Astrocyte (in vitro differentiated cells and primary cell): Measurements from ENCODE around the gene PSMD3. TPM values are rescaled to one million over a fixed set of nuclear protein-coding genes. Genes with fewer than 3 reads are reported as not detected.

Experiments
- DNase-seq: peaks from one replicate; pipeline ENCODE4 v3.0.0-alpha.2; 2010; ENCODE audit warnings: low read depth
- FAIRE-seq: peaks from 2 replicates; lab custom pipeline; 2011; peaks lifted over from hg19 to GRCh38; lab: Jason Lieb, UNC
- H2AFZ ChIP-seq: 2 replicates; pipeline ENCODE4 v1.6.0; 2012; ENCODE audit warnings: low read depth, low read length, inconsistent platforms
- H3K27ac ChIP-seq: 2 replicates; pipeline ENCODE4 v1.5.1; 2011; ENCODE audit warnings: low read depth, low read length, inconsistent platforms
- H3K27me3 ChIP-seq: 2 replicates; pipeline ENCODE4 v1.6.0; 2011; ENCODE audit warnings: low read length, inconsistent platforms; ENCODE audit not compliant: insufficient read depth
- H3K36me3 ChIP-seq: 2 replicates; pipeline ENCODE4 v1.5.1; 2011; ENCODE audit warnings: low read length, inconsistent platforms; ENCODE audit not compliant: insufficient read depth
- H3K4me1 ChIP-seq: 2 replicates; pipeline ENCODE4 v1.5.1; 2011; ENCODE audit warnings: low read length, inconsistent platforms; ENCODE audit not compliant: insufficient read depth
- H3K4me2 ChIP-seq: 2 replicates; pipeline ENCODE4 v1.6.0; 2012; ENCODE audit warnings: low read length, inconsistent platforms
- H3K4me3 ChIP-seq: 2 replicates; pipeline ENCODE4 v1.5.1; 2011; ENCODE audit warnings: low read depth, mild to moderate bottlenecking, low read length, inconsistent platforms; ENCODE audit not compliant: insufficient read depth
- H3K79me2 ChIP-seq: 2 replicates; pipeline ENCODE4 v1.6.0; 2012; ENCODE audit warnings: mild to moderate bottlenecking, low read length, inconsistent platforms; ENCODE audit not compliant: insufficient read depth
- H3K9ac ChIP-seq: 2 replicates; pipeline ENCODE4 v1.6.0; 2012; ENCODE audit warnings: mild to moderate bottlenecking, low read length, inconsistent platforms
- H3K9me3 ChIP-seq: 2 replicates; pipeline ENCODE4 v1.5.1; 2012; ENCODE audit warnings: low read depth, mild to moderate bottlenecking, low read length, inconsistent platforms; ENCODE audit not compliant: insufficient read depth
- H4K20me1 ChIP-seq: 2 replicates; pipeline ENCODE4 v1.6.0; 2012; ENCODE audit warnings: low read length, inconsistent platforms; ENCODE audit not compliant: insufficient read depth
- H3K27ac Mint-ChIP-seq: one replicate; pipeline ENCODE4 v1.8.0; 2021; ENCODE audit warnings: mild to moderate bottlenecking, mixed read lengths; ENCODE audit not compliant: unreplicated experiment
- H3K27me3 Mint-ChIP-seq: one replicate; pipeline ENCODE4 v1.8.0; 2021; ENCODE audit warnings: low read depth, mixed read lengths; ENCODE audit not compliant: unreplicated experiment
- H3K36me3 Mint-ChIP-seq: one replicate; pipeline ENCODE4 v1.8.0; 2021; ENCODE audit warnings: low read depth, mixed read lengths; ENCODE audit not compliant: unreplicated experiment
- H3K4me1 Mint-ChIP-seq: one replicate; pipeline ENCODE4 v1.8.0; 2021; ENCODE audit warnings: low read depth, mixed read lengths; ENCODE audit not compliant: unreplicated experiment
- H3K4me3 Mint-ChIP-seq: one replicate; pipeline ENCODE4 v1.8.0; 2021; ENCODE audit warnings: mild to moderate bottlenecking, moderate library complexity, mixed read lengths; ENCODE audit not compliant: unreplicated experiment
- H3K9me3 Mint-ChIP-seq: one replicate; pipeline ENCODE4 v1.8.0; 2021; ENCODE audit warnings: mild to moderate bottlenecking, mixed read lengths; ENCODE audit not compliant: unreplicated experiment
- EZH2 ChIP-seq: IDR thresholded peaks from 2 replicates; pipeline ENCODE4 v1.6.1; 2012; ENCODE audit warnings: mild to moderate bottlenecking, low read length, inconsistent platforms; ENCODE audit not compliant: insufficient read depth
- total RNA-seq: library from RNA; stranded (reverse); gene quantifications from 2 replicates; pipeline ENCODE4 v1.2.1, GENCODE V29; 2021
- TF ChIP-seq, protein P1 (sequence below): IDR thresholded peaks from 2 replicates; pipeline ENCODE4 v1.5.1; 2011; ENCODE audit warnings: low read depth, mild to moderate bottlenecking, inconsistent platforms, low read length, moderate library complexity; ENCODE audit not compliant: insufficient read depth

Gene PSMD3
- total RNA-seq, 1 donor from 2014 or later: 129 TPM

- no peak overlapping the region for H3K27ac Mint-ChIP-seq
- H3K4me1 ChIP-seq: peaks cover 24% of the 10 kb centered on the region
- no peaks in the 10 kb centered on the region for H3K4me1 Mint-ChIP-seq
Measured at GRCh38 chr17:40028595-40028994, 48.0 kb downstream of the PSMD3 start.

GRCh38 chr17:40031706-40032105 is 51.1 kb downstream of the PSMD3 start:
- Mint-ChIP-seq H3K27ac (no peak overlapping the region), H3K36me3 (peaks cover 16% of the 10 kb centered on the region), H3K27me3 (no peaks in the 10 kb centered on the region), H3K4me1 (no peaks in the 10 kb centered on the region), H3K4me3 (peak overlapping the region; percentile 5), H3K9me3 (no peaks in the 10 kb centered on the region)
- DNase-seq (no peak), FAIRE-seq (no peak)
- H2AFZ ChIP-seq: no peak overlapping the region
- H3K27me3 ChIP-seq: no peaks in the 10 kb centered on the region
- H3K4me1 ChIP-seq: peaks cover 6% of the 10 kb centered on the region
- H3K4me2 ChIP-seq: no peak overlapping the region
- H4K20me1 ChIP-seq: peaks cover 14% of the 10 kb centered on the region
- no peaks in the 10 kb centered on the region for H3K79me2 ChIP-seq
- H3K4me3 ChIP-seq: no peak overlapping the region
- H3K36me3 ChIP-seq: peaks cover 16% of the 10 kb centered on the region
- TF ChIP-seq, protein P1, sequence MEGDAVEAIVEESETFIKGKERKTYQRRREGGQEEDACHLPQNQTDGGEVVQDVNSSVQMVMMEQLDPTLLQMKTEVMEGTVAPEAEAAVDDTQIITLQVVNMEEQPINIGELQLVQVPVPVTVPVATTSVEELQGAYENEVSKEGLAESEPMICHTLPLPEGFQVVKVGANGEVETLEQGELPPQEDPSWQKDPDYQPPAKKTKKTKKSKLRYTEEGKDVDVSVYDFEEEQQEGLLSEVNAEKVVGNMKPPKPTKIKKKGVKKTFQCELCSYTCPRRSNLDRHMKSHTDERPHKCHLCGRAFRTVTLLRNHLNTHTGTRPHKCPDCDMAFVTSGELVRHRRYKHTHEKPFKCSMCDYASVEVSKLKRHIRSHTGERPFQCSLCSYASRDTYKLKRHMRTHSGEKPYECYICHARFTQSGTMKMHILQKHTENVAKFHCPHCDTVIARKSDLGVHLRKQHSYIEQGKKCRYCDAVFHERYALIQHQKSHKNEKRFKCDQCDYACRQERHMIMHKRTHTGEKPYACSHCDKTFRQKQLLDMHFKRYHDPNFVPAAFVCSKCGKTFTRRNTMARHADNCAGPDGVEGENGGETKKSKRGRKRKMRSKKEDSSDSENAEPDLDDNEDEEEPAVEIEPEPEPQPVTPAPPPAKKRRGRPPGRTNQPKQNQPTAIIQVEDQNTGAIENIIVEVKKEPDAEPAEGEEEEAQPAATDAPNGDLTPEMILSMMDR: no peak
- TF ChIP-seq EZH2: no peak
- H3K27ac ChIP-seq: no peak overlapping the region
- no peaks in the 10 kb centered on the region for H3K9me3 ChIP-seq
- H3K9ac ChIP-seq: no peak overlapping the region

More at GRCh38 chr17:40028595-40028994, 48.0 kb downstream of the PSMD3 start:
- TF ChIP-seq, protein P1: no peak
- TF ChIP-seq EZH2: no peak
- no peaks in the 10 kb centered on the region for H3K27me3 ChIP-seq
- H3K9me3 ChIP-seq: no peaks in the 10 kb centered on the region
- H3K27ac ChIP-seq: no peak overlapping the region
- peaks cover 9% of the 10 kb centered on the region for H4K20me1 ChIP-seq
- no peaks in the 10 kb centered on the region for H3K9me3 Mint-ChIP-seq
- H3K4me2 ChIP-seq: no peak overlapping the region
- H3K79me2 ChIP-seq: no peaks in the 10 kb centered on the region
- no peak overlapping the region for H3K4me3 ChIP-seq
- H3K36me3 Mint-ChIP-seq: peaks cover 19% of the 10 kb centered on the region
- no peak overlapping the region for H3K9ac ChIP-seq
- no peak overlapping the region for H3K4me3 Mint-ChIP-seq
- H3K27me3 Mint-ChIP-seq: no peaks in the 10 kb centered on the region
- H2AFZ ChIP-seq: no peak overlapping the region
- FAIRE-seq (no peak), DNase-seq (no peak)
- peaks cover 20% of the 10 kb centered on the region for H3K36me3 ChIP-seq

DNA sequence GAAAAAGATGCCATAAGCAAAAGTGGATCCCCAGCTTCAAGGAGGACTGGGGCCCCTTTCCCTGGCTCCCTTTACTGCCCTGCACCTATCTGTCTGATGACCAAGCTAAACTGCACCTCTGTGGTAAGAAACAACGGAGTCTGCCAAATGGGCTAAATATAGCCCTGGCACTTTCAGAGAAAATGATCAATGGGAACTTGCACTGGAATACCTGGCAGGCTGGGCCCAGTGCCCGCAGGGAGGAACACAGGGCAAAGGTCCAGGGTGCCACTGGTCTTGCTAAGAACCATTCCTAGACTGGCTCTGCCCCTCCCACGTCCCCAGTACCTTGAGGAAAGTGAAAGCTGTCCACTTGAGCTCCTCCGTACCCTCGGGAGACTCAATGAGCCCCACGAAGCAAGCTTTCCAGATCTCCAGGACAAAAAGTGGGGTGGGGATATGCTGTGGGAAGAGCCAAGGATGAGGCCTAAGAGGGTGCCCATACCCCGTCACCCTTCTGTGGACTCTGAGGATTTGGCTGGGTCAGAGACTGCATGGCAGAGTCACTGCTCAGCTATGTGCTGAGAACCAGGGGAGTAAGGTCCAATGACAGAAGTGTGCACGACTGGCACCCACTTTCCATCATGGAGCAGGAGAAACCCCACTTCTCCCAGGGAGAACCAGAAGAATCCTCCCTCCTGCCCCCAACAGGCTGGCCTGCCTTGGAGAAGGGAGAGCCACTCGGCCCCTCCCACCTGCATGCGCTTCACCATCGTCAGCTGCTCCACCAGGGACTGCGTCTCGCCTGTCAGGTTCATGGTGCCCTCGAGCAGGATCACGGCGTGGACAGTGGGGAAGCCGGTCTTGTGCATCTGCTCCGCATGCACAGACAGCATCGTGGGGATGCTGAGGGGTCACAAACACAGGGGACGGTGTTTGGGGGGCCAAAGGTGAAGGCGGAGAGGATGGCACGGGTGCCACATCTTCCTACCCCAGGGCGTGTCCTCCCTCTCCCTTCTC is 52.0 kb downstream of the PSMD3 start:
- no peak overlapping the region for H3K4me3 Mint-ChIP-seq
- no peaks in the 10 kb centered on the region for H3K4me1 Mint-ChIP-seq
- Histone ChIP-seq H3K9me3 (no peaks in the 10 kb centered on the region), H3K9ac (no peak overlapping the region), H4K20me1 (peaks cover 14% of the 10 kb centered on the region), H3K36me3 (peaks cover 16% of the 10 kb centered on the region), H3K79me2 (no peaks in the 10 kb centered on the region), H3K27ac (no peak overlapping the region), H3K27me3 (no peaks in the 10 kb centered on the region), H3K4me2 (no peak overlapping the region), H3K4me3 (no peak overlapping the region), H2AFZ (no peak overlapping the region), H3K4me1 (peaks cover 3% of the 10 kb centered on the region)
- TF ChIP-seq, protein P1: no peak
- no peak for TF ChIP-seq EZH2
- no peak for DNase-seq
- FAIRE-seq: no peak
- H3K9me3 Mint-ChIP-seq: no peaks in the 10 kb centered on the region
- H3K36me3 Mint-ChIP-seq: peaks cover 16% of the 10 kb centered on the region
- no peak overlapping the region for H3K27ac Mint-ChIP-seq
- no peaks in the 10 kb centered on the region for H3K27me3 Mint-ChIP-seq
